ENCODE data around the gene PCDHGA4.
"Not testable (repeated sequence)": the region's sequence is repeated elsewhere in the genome, so short reads cannot be mapped to it uniquely, and the experiment has no call there.

Gene PCDHGA4

DNA sequence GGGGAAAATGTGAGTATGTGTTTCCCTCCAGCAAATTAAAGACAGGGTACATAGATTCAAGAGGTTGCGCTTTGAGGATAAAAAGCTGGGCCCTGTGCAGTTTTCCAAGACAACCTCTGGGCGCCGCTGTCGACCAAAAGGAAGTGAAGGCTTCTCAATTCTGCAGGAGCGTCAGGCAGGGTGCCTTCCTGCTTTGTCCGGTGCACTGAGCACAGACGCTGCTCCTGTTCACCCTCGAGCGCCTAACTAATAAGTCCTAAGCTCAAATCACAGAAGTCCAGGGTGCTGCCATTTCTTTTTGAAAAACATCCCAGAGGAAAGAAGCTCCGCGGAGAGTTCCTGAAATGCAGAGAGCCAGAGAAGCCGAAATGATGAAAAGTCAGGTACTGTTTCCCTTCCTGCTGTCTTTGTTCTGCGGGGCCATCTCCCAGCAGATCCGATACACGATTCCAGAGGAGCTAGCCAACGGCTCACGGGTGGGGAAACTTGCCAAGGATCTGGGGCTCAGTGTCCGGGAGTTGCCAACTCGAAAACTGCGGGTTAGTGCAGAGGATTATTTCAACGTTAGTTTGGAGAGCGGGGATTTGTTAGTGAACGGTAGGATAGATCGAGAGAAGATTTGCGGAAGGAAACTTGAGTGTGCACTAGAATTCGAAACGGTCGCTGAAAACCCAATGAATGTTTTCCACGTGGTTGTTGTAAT is 4.8 kb upstream of the PCDHGA4 start, which contains the start of gene PCDHGB1:
TSS of gene PCDHGB1 (plus strand) at position 183 of the 703 bp plus-strand sequence. CDS start at position 345, 162 bp downstream.
- DNase-seq (ENCODE audit: low read depth in 2 of 2): no peak

DNA sequence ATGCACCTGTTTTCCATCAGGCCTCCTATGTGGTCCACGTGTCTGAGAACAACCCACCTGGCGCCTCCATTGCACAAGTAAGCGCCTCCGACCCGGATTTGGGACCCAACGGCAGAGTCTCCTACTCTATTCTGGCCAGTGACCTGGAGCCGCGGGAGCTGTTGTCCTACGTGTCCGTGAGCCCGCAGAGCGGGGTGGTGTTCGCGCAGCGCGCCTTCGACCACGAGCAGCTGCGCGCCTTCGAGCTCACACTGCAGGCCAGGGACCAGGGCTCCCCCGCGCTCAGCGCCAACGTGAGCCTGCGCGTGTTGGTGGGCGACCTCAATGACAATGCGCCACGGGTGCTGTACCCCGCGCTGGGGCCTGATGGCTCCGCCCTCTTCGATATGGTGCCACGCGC is 3.2 kb upstream of the PCDHGA4 start:
- no peak for DNase-seq (ENCODE audit: low read depth in 2 of 2)

GRCh38 chr5:141355641-141356040 is 820 bp downstream of the PCDHGA4 start:
- DNase-seq (ENCODE audit: low read depth in 2 of 2): no peak

- DNase-seq (ENCODE audit: low read depth in 2 of 2): no peak
These were observed 1.3 kb downstream of the PCDHGA4 start for GRCh38 chr5:141356133-141356532.

- no peak for DNase-seq (ENCODE audit: low read depth in 2 of 2)
These were observed 2.1 kb downstream of the PCDHGA4 start for GRCh38 chr5:141356950-141357349.

GRCh38 chr5:141359790-141360426 is 5.1 kb downstream of the PCDHGA4 start, which contains the start of gene PCDHGB2:
Gene PCDHGB2 (plus strand): TSS chr5:141359994. CDS start chr5:141360136, 142 bp downstream.
- no peak for DNase-seq (ENCODE audit: low read depth in 2 of 2)

GRCh38 chr5:141360685-141361084 is 5.9 kb downstream of the PCDHGA4 start:
- DNase-seq (ENCODE audit: low read depth in 2 of 2): no peak

GRCh38 chr5:141362719-141363118 is 7.9 kb downstream of the PCDHGA4 start:
- DNase-seq (ENCODE audit: low read depth in 2 of 2): no peak

DNA sequence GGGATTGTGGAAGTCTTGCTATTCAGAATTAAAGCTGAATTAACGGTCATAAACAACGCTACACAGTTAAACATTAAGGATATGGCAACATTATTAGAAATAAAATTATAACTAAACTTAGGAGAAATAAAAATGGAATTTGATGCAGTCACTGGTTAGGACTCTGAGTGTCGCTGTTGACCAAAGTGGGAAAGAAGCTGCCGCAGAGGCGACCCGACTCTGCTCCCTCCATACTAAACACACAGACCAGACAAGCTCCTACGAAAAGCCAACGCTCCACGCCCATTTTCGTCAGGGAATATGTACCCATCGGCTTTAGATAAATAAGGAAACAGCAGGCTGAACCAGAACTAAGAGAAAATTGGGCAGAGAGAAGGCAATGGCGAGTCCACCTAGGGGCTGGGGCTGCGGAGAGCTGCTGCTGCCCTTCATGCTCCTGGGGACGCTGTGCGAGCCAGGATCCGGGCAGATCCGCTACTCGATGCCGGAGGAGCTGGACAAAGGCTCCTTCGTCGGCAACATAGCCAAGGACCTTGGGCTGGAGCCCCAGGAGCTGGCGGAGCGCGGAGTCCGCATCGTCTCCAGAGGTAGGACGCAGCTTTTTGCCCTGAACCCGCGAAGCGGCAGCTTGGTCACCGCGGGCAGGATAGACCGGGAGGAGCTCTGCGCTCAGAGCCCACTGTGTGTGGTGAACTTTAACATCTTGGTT is 9.3 kb downstream of the PCDHGA4 start, which contains the start of gene PCDHGA5:
TSS of gene PCDHGA5 (plus strand) at position 211 of the 709 bp plus-strand sequence. CDS start at position 380, 169 bp downstream.
- DNase-seq (ENCODE audit: low read depth in 2 of 2): no peak

GRCh38 chr5:141366016-141366896 is 11.4 kb downstream of the PCDHGA4 start:
- no peak for DNase-seq (ENCODE audit: low read depth in 2 of 2)

DNA sequence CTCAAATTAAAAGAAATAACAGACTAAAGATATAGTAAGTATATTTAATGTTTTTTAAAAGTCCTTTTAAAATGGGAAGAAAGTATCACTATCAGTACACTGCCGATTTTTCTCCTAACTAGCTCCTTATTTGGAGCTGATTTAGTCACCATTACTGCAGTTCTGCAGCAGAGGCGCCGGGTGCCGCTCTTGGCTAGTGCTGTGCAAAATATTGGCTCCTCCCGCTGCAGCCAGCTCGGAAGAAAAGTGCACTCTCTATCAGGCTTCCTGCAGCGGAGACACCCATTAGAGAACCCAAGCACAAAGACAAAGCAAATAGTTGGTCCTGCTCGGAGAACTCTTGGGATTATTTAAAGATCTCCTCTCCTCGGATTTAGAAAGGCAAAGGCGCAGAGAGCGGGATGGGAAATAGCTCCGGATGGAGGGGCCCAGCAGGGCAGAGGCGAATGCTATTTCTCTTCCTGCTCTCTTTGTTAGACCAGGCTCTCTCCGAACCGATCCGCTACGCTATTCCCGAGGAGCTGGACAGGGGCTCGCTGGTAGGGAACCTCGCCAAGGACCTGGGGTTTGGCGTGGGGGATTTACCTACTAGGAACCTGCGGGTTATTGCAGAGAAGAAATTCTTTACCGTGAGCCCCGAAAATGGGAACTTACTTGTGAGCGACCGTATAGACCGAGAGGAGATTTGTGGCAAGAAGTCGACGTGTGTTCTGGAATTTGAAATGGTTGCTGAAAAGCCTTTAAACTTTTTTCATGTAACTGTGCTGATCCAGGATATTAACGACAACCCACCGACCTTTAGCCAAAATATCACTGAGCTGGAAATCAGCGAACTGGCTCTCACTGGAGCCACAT is 15.4 kb downstream of the PCDHGA4 start, which contains the start of gene PCDHGB3:
TSS of gene PCDHGB3 (plus strand) at position 249 of the 855 bp plus-strand sequence. CDS start at position 402, 153 bp downstream.
- DNase-seq (ENCODE audit: low read depth in 2 of 2): no peak

DNA sequence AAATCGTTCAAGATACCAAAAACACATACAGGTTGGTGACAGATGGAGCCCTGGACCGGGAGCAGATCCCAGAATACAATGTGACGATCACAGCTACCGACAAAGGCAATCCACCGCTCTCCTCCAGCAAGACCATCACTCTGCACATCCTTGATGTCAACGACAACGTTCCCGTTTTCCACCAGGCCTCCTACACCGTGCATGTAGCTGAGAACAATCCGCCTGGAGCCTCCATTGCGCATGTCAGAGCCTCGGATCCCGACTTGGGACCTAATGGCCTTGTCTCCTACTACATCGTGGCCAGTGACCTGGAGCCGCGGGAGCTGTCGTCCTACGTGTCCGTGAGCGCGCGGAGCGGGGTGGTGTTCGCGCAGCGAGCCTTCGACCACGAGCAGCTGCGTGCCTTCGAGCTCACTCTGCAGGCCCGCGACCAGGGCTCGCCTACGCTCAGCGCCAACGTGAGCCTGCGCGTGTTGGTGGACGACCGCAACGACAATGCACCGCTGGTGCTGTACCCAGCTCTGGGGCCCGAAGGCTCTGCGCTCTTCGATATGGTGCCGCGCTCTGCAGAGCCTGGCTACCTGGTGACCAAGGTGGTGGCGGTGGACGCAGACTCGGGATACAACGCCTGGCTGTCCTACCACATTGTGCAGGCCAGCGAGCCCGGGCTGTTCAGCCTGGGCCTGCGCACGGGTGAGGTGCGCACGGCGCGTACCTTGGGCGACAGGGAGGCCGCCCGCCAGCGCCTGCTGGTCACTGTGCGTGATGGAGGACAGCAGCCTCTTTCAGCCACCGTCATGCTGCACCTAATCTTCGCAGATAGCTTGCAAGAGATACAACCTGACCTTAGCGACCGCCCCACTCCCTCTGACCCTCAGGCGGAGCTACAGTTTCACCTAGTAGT is 17.0 kb downstream of the PCDHGA4 start:
- no peak for DNase-seq (ENCODE audit: low read depth in 2 of 2)

- DNase-seq (ENCODE audit: low read depth in 2 of 2): no peak
These were observed 19.0 kb downstream of the PCDHGA4 start, which contains the start of gene PCDHGA6 for GRCh38 chr5:141373673-141374317. Gene PCDHGA6 (plus strand): TSS chr5:141373891. CDS start chr5:141374084, 193 bp downstream.

DNA sequence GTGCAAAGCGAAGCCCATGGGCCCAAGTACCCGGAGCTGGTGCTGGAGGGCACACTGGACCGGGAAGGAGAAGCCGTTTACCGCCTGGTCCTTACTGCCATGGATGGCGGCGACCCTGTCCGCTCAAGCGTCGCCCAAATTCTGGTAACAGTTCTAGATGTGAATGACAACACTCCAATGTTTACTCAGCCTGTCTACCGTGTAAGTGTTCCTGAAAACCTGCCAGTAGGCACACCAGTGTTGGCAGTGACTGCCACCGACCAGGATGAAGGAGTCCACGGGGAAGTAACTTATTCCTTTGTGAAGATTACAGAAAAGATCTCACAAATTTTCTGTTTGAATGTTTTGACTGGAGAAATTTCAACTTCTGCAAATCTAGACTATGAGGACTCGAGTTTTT is 19.8 kb downstream of the PCDHGA4 start:
- DNase-seq (ENCODE audit: low read depth in 2 of 2): no peak

GRCh38 chr5:141375444-141376155 is 20.8 kb downstream of the PCDHGA4 start:
- DNase-seq (ENCODE audit: low read depth in 2 of 2): not testable (repeated sequence)

DNA sequence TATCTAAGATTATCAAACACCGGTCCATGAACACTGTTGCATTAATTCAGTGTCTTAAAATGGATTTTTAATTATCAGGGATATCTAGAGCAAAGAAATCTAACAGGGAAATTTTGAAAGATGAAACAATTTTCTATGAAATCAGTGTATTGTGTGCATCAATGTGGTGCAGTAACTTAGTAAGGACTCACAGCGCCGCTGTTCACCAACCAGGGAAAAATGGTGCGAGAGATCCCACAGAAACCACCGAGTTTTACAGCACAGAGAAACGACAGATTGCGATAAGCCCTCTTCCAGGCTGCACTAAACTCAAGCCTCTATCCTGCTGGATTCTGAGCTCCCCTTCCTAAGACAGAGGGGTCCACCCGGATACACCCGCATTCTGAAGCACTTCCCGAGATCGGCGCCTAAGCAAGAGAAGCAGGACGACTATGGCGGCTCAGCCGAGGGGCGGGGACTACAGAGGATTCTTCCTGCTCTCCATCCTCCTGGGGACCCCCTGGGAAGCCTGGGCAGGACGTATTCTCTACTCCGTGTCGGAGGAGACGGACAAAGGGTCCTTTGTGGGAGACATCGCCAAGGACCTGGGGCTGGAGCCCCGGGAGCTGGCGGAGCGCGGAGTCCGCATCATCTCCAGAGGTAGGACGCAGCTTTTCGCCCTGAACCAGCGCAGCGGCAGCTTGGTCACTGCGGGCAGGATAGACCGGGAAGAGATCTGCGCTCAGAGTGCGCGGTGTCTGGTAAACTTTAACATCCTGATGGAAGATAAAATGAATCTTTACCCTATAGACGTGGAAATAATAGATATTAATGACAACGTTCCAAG is 27.9 kb downstream of the PCDHGA4 start, which contains the start of gene PCDHGA7:
TSS of gene PCDHGA7 (plus strand) at position 274 of the 826 bp plus-strand sequence. CDS start at position 432, 158 bp downstream.
- DNase-seq (ENCODE audit: low read depth in 2 of 2): no peak

- no peak for DNase-seq (ENCODE audit: low read depth in 2 of 2)
These were observed 28.5 kb downstream of the PCDHGA4 start for GRCh38 chr5:141383345-141383744.
